ENCODE results near the gene KRTAP10-5.

Gene KRTAP10-5

DNA sequence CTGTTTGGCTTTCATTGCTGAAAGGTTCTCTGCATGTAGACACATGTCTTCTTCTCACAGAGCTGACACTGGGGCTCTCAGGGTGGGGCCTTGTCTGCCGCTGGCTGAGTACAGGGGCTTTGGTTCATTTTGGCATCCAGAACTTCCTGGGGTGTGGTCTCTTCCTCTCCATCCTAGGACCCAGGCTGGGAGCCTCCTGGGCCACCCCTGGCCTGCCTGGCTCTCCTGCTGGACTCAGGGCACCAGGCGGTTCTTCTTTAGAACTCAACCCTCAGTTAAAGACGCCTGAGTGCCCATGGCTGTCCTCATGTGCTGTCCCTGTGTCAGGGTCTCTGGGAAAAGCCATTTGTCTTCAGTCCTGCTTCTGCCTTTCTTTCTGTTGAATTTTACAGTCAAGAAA is 5.5 kb upstream of the KRTAP10-5 start:
- no peaks in the 10 kb centered on the region for H3K27me3 ChIP-seq (ENCODE audit: control insufficient read depth, insufficient read depth, low read length)
- no peak overlapping the region for H3K4me3 ChIP-seq (ENCODE audit: low read length)
- no peak overlapping the region for H3K27ac ChIP-seq (ENCODE audit: low read length)
- no peaks in the 10 kb centered on the region for H3K4me1 ChIP-seq (ENCODE audit: control insufficient read depth, low read depth, low read length)
- H3K36me3 ChIP-seq (ENCODE audit: control insufficient read depth, low read depth, low read length): no peaks in the 10 kb centered on the region
- H3K9ac ChIP-seq (ENCODE audit: low read length): no peak overlapping the region
- H3K9me3 ChIP-seq (ENCODE audit: control insufficient read depth, low read depth, low read length): no peaks in the 10 kb centered on the region

DNA sequence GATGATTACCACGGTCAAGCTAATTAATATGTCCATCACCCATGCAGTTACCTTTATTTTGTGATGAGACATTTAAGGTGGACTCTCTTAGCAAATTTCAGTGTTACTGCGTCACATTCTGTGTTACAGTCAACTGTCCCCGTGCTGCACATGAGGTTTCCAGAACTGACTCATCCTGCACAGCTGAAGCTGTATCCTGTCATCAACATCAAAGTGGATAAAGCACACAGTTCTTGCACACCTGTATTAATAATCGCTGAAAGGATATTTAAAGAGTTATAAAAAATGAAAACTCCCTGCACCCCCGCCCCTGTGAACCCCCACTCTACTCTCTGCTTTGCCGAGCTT is 3.4 kb upstream of the KRTAP10-5 start:
- H3K9ac ChIP-seq (ENCODE audit: low read length): no peak overlapping the region
- no peak overlapping the region for H3K4me3 ChIP-seq (ENCODE audit: low read length)
- H3K27ac ChIP-seq (ENCODE audit: low read length): no peak overlapping the region
- H3K4me1 ChIP-seq (ENCODE audit: control insufficient read depth, low read depth, low read length): no peaks in the 10 kb centered on the region
- no peaks in the 10 kb centered on the region for H3K36me3 ChIP-seq (ENCODE audit: control insufficient read depth, low read depth, low read length)
- H3K9me3 ChIP-seq (ENCODE audit: control insufficient read depth, low read depth, low read length): no peaks in the 10 kb centered on the region
- no peaks in the 10 kb centered on the region for H3K27me3 ChIP-seq (ENCODE audit: control insufficient read depth, insufficient read depth, low read length)

DNA sequence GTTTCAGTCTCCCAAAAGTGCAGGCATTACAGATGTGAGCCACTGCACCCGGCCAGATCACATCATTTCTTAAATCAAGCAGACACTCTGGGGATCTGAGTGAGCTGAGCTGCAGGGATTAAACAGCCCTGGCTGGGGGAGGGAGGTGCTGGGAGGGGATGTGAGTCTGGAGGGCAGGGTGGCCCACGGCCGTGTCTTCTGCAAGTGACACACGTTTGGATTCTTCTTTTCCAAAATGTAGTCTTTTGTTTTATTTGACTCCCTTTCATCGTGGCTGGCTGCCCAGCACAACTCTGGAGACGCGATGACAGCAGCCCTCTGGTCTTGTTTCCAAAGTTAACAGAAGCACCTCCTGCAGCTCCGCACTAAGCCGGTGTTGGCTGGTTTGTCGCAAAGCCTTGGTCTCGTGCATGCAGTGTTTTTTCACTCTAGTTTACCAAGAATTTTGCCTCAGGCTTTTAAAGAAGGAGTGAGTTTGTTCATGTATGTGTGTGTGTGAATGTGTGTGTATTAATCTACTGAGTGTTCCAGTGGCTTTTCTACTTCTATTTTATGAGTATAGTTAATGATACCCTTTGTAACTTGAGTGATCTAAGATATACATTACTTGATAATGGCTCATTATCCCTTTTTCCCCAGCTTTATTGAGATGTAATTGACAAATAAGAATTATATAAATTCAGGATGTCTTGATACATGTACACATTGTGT is 2.8 kb upstream of the KRTAP10-5 start:
- no peak overlapping the region for H3K4me3 ChIP-seq (ENCODE audit: low read length)
- no peaks in the 10 kb centered on the region for H3K9me3 ChIP-seq (ENCODE audit: control insufficient read depth, low read depth, low read length)
- no peaks in the 10 kb centered on the region for H3K27me3 ChIP-seq (ENCODE audit: control insufficient read depth, insufficient read depth, low read length)
- H3K36me3 ChIP-seq (ENCODE audit: control insufficient read depth, low read depth, low read length): no peaks in the 10 kb centered on the region
- no peak overlapping the region for H3K9ac ChIP-seq (ENCODE audit: low read length)
- H3K4me1 ChIP-seq (ENCODE audit: control insufficient read depth, low read depth, low read length): no peaks in the 10 kb centered on the region
- H3K27ac ChIP-seq (ENCODE audit: low read length): no peak overlapping the region

DNA sequence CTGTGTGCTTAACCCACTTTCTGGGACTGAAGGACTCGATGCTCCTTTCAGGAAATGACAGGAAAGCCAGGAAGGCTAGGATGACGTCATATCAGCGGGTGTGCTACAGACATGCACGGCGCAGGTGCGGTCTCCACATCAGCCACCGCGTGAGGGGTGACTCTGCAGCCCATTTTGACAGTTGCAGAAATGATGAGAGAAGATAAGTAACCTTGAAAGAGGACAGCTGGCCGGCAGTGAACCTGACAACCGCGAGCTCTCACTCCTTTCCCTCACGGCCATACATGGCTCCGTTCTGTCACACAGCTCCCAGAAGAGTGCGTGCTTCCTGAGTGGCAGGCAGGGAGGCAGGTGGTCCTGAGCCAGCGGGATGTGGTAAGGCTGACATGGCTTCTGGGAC is 1.7 kb upstream of the KRTAP10-5 start:
- Histone ChIP-seq H3K4me1 (ENCODE audit: control insufficient read depth, low read depth, low read length) (no peaks in the 10 kb centered on the region), H3K9me3 (ENCODE audit: control insufficient read depth, low read depth, low read length) (peaks cover 4% of the 10 kb centered on the region)

GRCh38 chr21:44581158-44581557 is 754 bp upstream of the KRTAP10-5 start:
- H3K4me3 ChIP-seq (ENCODE audit: low read length): no peak overlapping the region
- H3K27me3 ChIP-seq (ENCODE audit: control insufficient read depth, insufficient read depth, low read length): no peaks in the 10 kb centered on the region
- no peak overlapping the region for H3K9ac ChIP-seq (ENCODE audit: low read length)
- H3K4me1 ChIP-seq (ENCODE audit: control insufficient read depth, low read depth, low read length): no peaks in the 10 kb centered on the region
- H3K27ac ChIP-seq (ENCODE audit: low read length): no peak overlapping the region
- H3K9me3 ChIP-seq (ENCODE audit: control insufficient read depth, low read depth, low read length): peaks cover 10% of the 10 kb centered on the region
- H3K36me3 ChIP-seq (ENCODE audit: control insufficient read depth, low read depth, low read length): no peaks in the 10 kb centered on the region

More for the DNA sequence above, 1.7 kb upstream of the KRTAP10-5 start:
- Histone ChIP-seq H3K36me3 (ENCODE audit: control insufficient read depth, low read depth, low read length) (no peaks in the 10 kb centered on the region), H3K9ac (ENCODE audit: low read length) (no peak overlapping the region), H3K27me3 (ENCODE audit: control insufficient read depth, insufficient read depth, low read length) (no peaks in the 10 kb centered on the region), H3K27ac (ENCODE audit: low read length) (no peak overlapping the region), H3K4me3 (ENCODE audit: low read length) (no peak overlapping the region)

DNA sequence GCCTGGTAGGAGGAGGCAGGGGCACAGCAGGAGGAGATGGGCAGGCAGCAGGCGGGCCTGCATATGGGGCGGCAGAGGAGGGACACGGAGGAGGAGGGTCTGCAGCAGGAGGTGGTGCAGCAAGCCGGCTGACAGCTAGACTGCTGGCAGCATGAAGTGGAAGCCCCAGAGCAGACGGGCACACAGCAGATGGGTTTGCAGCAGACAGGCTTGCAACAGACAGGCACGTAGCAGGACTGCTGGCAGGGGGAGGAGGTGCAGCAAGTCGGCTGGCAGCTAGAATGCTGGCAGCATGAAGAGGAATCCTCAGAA is 615 bp downstream of the KRTAP10-5 start:
- no peaks in the 10 kb centered on the region for H3K36me3 ChIP-seq (ENCODE audit: control insufficient read depth, low read depth, low read length)

GRCh38 chr21:44579056-44579832 is 1.2 kb downstream of the KRTAP10-5 start:
- H3K27ac ChIP-seq (ENCODE audit: low read length): no peak overlapping the region
- no peaks in the 10 kb centered on the region for H3K4me1 ChIP-seq (ENCODE audit: control insufficient read depth, low read depth, low read length)
- H3K9me3 ChIP-seq (ENCODE audit: control insufficient read depth, low read depth, low read length): peaks cover 10% of the 10 kb centered on the region
- no peaks in the 10 kb centered on the region for H3K27me3 ChIP-seq (ENCODE audit: control insufficient read depth, insufficient read depth, low read length)
- H3K36me3 ChIP-seq (ENCODE audit: control insufficient read depth, low read depth, low read length): no peaks in the 10 kb centered on the region
- no peak overlapping the region for H3K9ac ChIP-seq (ENCODE audit: low read length)
- H3K4me3 ChIP-seq (ENCODE audit: low read length): no peak overlapping the region

More for the DNA sequence above, 615 bp downstream of the KRTAP10-5 start:
- H3K27me3 ChIP-seq (ENCODE audit: control insufficient read depth, insufficient read depth, low read length): no peaks in the 10 kb centered on the region
- H3K9me3 ChIP-seq (ENCODE audit: control insufficient read depth, low read depth, low read length): peaks cover 10% of the 10 kb centered on the region
- no peaks in the 10 kb centered on the region for H3K4me1 ChIP-seq (ENCODE audit: control insufficient read depth, low read depth, low read length)
- H3K9ac ChIP-seq (ENCODE audit: low read length): no peak overlapping the region
- no peak overlapping the region for H3K4me3 ChIP-seq (ENCODE audit: low read length)
- no peak overlapping the region for H3K27ac ChIP-seq (ENCODE audit: low read length)

DNA sequence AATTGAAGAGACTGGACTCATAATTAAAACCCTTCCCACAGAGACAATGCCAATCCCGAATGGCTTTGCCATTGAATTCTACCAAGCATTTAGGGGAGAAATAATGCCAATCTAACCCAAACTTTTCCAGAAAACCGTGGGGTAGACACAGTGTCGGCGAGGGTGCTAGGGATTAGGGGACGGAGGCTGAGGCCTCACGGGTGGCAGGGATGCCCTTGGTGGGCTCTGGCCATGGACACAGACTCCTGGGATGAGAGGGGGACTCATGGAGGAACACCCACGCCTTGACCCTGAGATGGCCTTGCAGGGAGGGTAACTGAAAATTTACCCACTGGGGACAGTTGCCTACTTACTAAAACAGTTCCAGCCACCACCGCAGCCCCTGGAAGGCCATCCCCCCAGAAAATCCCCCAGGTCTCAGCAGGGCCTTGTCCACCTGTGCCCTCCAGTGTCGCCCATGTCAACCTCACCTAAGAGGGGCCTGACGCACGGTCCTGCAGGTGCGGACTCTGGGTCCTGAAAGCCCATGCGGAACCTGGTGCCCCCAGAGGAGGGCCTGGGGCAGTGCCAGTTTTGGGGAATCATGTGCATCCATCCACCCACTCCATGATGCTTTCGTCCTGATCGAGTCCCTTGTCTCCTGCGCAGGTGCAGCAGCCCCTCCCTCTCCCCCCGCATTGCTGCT is 1.9 kb downstream of the KRTAP10-5 start:
- Histone ChIP-seq H3K9me3 (ENCODE audit: control insufficient read depth, low read depth, low read length) (peaks cover 10% of the 10 kb centered on the region), H3K4me1 (ENCODE audit: control insufficient read depth, low read depth, low read length) (no peaks in the 10 kb centered on the region)

GRCh38 chr21:44576025-44576420 is 4.4 kb downstream of the KRTAP10-5 start:
- Histone ChIP-seq H3K36me3 (ENCODE audit: control insufficient read depth, low read depth, low read length) (no peaks in the 10 kb centered on the region), H3K27ac (ENCODE audit: low read length) (no peak overlapping the region), H3K4me1 (ENCODE audit: control insufficient read depth, low read depth, low read length) (no peaks in the 10 kb centered on the region), H3K27me3 (ENCODE audit: control insufficient read depth, insufficient read depth, low read length) (no peaks in the 10 kb centered on the region), H3K9me3 (ENCODE audit: control insufficient read depth, low read depth, low read length) (peaks cover 10% of the 10 kb centered on the region), H3K4me3 (ENCODE audit: low read length) (no peak overlapping the region), H3K9ac (ENCODE audit: low read length) (no peak overlapping the region)

More for the DNA sequence above, 1.9 kb downstream of the KRTAP10-5 start:
- H3K9ac ChIP-seq (ENCODE audit: low read length): no peak overlapping the region
- H3K36me3 ChIP-seq (ENCODE audit: control insufficient read depth, low read depth, low read length): no peaks in the 10 kb centered on the region
- H3K27me3 ChIP-seq (ENCODE audit: control insufficient read depth, insufficient read depth, low read length): no peaks in the 10 kb centered on the region
- H3K4me3 ChIP-seq (ENCODE audit: low read length): no peak overlapping the region
- H3K27ac ChIP-seq (ENCODE audit: low read length): no peak overlapping the region

- Histone ChIP-seq H3K9me3 (ENCODE audit: control insufficient read depth, low read depth, low read length) (peaks cover 10% of the 10 kb centered on the region), H3K4me3 (ENCODE audit: low read length) (no peak overlapping the region), H3K27ac (ENCODE audit: low read length) (no peak overlapping the region), H3K4me1 (ENCODE audit: control insufficient read depth, low read depth, low read length) (no peaks in the 10 kb centered on the region), H3K9ac (ENCODE audit: low read length) (no peak overlapping the region), H3K36me3 (ENCODE audit: control insufficient read depth, low read depth, low read length) (no peaks in the 10 kb centered on the region), H3K27me3 (ENCODE audit: control insufficient read depth, insufficient read depth, low read length) (no peaks in the 10 kb centered on the region)
These were observed 4.9 kb downstream of the KRTAP10-5 start for GRCh38 chr21:44575307-44576024.
